COR-L47 (cell line): Measurements from ENCODE around the gene C5orf22.

Source experiments
- DNase-seq: peaks from one replicate; lab custom pipeline; 2025; lab: John Stamatoyannopoulos, UW

Gene C5orf22

DNA sequence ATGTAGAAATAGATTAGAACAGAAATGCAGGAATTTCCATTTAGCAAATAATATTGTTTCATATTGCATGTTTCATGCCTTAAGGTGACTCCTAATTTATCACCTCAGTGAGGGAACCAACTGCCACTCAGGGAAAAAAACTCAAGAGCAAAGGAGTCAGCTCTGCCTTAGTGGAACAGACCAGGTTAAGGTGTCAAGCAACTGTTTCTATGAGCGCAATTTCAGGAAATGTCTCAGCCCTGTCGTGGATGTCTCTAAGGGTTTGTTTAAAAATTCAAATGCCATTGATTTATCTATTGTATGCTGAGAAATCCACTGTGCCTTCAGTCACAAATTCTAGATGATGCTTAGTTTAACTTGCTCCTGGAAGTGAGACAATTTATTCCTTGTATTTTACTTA, 72.1 kb downstream of the C5orf22 start:
- DNase-seq, result no peak

DNA sequence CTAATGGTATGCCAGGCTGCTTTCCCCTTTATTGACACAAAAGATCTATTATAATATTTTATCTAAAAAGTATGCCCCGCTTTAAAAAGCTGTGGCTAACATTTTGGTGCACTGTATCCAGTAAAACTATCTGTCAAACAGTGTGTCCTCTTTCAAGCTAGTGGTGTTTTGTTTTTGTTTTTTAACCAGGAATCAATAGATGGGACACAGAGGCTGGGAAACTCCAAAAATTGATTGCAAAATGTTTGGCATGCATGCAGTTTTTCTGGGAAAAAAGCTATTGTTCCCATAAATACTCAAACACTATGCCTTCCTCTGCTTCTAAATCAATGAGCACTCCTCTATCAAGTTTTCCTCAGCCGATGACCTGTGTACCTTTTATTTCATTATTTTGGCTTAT, 72.5 kb downstream of the C5orf22 start:
- DNase-seq, result no peak
